DLD1 (cell line): Measurements from ENCODE around the gene RPS6KA2.
"Not testable (repeated sequence)": the region's sequence is repeated elsewhere in the genome, so short reads cannot be mapped to it uniquely, and the experiment has no call there.

Source experiments
- in situ Hi-C: cut with HindIII; loops from 2 replicates; pipeline ENCODE4 v1.10.0; 2017; ENCODE audit warnings: low sequenced_read_pairs

The RPS6KA2 gene

DNA sequence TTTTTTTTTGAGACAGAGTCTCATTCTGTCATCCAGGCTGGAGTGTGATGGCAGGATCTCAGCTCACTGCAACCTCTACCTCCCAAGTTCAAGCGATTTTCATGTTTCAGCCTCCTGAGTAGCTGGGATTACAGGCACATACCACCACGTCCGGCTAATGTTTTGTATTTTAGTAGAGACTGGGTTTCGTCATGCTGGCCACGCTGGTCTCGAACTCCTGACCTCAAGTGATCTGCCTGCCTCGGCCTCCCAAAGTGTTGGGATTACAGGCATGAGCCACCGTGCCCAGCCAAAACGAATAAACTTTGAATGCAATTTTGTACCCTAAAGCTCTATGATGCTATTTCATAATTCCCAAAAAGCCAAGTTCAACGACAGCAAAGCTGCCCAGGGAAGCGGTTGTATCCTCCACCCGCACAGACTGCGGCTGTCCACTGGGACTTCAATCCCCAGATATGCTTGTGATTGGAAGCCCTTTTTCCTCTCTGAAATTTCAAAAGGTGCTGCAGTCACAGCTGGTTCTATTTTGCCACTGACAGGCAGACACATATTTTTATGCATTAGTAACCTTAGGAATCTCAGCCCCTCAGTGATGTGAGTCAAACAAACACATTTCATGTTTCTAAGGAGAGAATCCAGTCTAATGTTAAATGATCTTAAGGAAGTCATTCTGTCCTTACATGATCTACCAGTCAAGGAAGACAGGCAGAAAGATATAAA is 31.8 kb downstream of the RPS6KA2 start:
- in situ Hi-C loops: no loop called here

DNA sequence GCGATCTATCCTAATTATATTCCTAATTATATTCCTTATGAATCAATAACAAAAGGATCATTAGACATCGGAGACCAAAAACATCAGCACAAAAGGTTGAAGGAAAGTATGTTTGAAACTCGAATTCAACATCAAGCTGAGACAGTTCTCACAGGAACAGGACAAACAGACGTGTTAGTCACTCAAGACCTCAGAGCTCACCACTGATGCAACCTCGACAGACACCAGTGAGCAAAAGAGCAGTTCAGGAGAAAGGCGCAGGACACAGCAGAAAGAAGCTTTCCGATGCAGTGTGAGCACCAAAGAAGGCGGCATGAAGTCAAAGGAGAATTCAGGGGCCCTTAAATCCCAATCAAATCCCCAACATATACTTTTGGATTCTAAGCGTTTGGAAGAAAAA is 34.2 kb downstream of the RPS6KA2 start:
- in situ Hi-C loops: no loop called here

DNA sequence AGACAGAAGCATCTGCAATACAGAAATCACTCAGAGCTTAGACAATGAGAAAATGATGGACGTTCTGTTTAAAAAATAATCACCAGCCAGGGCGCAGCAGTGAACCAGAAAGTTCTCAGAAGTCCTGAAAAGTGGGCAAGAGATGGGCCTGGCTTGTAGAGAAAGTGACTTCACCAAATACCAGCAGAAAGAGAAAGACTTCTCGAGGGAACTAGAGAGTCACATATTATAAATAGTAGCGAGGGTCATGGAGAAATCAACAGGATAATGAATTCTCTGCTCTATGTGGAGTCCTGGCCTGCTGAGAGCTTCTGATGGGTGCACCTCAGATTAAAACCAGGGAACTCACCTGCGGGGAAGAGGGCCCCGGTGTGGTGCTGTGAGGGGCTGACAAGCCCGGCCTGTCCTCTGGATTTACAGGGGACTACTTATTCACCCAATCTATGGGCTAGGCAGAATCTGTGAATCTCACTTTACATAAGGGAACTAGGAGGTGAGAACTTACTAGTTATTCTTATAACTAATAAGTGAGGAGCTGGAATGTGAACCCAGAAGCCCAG is 35.0 kb downstream of the RPS6KA2 start:
- in situ Hi-C loops: no loop called here

DNA sequence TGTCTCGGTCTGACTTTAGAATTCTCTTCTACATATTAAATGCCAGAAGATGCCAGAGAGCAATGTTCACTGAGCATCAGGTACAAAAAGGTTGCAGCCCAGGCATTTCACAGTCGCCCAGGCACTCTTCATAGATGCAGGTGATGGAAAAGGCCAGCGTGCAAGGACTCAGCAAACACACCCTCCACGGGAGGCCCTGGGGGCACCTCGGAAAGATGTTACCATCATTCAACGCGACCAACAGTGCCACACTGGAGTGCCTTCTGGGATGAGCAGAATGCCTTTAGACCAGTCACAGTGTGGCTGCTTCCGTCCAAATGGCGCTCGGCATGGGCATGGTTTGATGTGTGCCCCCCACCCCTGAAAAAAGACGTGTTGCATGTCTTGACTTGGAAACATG is 36.0 kb downstream of the RPS6KA2 start:
- in situ Hi-C loops: no loop called here

DNA sequence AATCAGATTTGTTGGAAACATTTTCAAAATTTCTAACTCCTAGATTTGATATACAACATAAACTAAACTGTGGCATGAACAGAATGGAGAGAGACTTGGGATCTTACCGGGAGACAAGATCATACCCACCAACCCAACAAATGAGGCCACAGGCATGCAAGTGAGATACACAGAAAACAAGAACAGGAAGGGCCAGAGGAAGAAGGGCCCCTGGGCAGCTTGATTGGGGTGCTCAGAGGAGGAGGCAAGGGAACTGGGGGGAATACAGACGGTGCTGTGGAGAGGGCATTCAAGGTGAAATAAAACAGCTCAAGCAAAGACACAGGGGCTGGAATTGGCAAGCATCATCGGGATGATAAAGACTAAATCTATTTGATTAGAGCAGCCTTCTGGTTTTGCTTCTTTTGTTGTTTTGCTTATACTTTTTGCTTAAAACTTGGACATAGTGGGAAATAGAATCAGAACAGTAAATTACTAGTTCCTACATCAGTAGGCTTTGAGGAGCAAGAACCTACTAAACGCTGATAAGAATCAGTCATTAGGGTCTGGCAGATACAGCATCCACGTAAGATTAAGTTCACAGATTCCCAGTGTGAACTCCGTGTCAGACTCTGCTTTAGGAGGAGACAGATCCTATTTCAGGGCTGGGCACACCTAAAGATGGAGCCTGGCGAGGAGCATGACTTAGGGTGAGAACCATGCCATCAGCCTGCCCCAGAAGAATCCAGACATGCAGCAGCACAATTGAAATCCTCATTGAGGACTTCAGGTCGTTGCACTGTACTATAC is 37.1 kb downstream of the RPS6KA2 start:
- in situ Hi-C loops: no loop called here

DNA sequence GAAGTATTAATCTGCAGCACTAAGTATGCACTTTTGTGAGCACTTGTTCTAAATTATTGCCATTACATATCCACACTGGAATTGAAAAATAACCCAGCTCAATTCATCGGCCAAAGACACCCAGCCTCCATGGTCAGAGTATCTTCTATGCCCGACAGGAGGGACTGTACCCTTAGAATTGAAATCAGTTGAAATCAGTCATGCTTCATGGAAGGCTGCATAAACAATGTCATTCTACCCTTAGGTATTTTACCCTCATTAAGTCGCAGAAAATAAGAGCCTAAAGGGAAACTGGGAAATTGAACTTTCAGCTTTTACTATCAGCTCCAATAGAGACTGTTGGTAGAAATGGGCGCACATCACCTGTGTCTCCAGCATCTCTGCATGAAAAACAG is 37.7 kb downstream of the RPS6KA2 start:
- in situ Hi-C loops: no loop called here

DNA sequence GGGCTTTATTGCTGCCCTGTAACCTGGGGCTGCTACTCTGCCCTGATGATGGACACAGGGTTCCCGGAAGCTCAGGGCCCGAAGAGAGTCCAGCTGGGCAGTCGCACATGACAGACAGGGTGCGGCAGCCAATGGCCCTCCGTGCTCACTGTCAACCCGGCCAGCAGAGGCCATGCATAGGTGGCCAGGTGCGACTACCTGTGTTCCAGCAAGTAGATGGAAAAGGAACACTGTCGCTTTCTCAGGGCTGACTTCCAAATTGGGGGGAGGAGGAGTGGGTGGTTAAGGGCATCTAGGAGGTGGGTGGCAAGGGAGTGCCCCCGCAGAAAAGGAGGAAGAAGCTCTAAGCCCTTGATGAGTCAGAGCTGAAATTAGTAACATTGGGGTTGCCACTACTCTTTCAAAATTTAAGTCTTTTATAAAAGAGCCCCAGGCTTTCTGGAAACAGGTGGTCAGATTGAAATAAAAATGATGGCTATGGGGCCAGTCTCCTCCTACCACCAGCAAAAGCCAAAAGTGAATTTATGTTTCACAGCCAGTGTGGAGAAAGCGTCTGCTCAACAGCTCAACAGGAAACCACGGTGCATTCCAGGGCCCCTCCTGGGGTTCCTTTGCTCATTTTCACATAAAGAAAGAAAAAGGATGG is 38.2 kb downstream of the RPS6KA2 start:
- in situ Hi-C loops: no loop called here

DNA sequence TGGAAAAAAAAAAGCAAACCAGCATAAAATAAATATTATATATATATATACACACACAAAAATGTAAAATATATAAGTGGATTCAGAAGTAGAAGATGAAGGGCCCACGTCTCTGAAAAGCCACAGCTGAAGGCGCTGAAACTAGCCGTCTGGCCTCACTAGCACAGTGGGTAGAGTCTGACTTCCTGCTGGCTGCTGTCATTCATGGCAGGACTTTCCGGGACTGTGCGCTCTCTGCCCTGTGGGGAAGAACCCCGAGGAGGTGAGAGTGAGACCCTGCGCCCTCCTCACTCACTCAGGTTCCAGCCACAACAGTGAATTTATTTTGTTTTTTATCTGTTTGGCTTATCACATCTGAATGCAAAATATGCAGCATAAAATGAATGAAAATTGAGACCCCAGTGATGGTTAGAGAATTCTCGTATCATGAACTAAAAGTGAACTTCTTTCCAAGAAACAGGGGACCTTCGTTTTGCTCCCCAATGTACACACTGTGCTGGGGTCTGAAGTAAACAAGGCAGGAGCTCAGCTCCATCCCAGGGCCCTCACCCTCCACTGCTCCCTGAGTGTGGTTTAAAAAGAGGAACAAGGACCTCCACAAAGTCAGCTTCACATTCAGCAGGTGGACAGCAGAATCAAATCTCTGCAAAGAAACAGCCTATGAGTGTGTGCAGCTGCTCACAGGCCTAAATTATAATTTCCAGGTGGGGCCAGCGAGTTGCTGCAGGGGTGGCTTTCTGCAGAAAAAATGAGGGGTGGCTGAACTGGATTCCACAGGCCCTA is 39.2 kb downstream of the RPS6KA2 start:
- in situ Hi-C loops: no loop called here

DNA sequence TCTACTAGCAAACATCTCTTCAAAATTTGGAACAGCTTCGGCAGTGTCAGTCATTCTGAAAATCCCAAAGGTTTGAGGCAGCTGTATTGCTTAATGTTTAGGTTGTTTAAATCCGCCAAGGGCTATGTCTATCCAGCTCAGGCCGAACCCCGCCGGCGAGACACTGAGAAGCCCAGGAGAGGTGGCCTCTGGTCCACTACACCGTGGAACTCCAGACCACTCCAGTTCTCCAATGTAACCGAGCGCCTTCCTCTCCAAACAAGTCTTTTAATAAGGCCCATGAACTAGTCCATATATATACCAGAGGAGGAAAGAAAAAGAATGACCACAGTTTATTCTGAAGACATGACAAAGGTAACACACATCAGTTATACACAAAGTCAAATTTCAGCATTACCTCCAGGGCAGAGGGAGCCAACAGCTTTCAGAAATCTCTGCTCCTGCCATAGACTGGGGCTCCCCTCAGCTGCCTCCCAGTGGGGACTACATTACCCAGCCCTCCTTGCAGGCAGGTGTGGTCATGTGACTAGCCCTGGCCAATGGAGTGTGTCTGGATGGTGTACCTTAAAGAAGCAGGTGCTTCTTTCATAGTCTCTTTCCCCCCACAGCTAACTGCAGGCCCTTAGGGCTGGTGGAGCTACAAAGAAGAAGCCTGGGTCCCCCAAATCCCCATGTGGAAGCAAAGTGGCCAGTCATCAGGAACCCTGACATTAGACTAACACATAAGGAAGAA is 40.5 kb downstream of the RPS6KA2 start, which contains the start of gene RAMACL:
Gene RAMACL (minus strand): TSS at position 255 of the 733 bp plus-strand sequence. CDS start 201 bp downstream, at position 54.
- in situ Hi-C loops: no loop called here

DNA sequence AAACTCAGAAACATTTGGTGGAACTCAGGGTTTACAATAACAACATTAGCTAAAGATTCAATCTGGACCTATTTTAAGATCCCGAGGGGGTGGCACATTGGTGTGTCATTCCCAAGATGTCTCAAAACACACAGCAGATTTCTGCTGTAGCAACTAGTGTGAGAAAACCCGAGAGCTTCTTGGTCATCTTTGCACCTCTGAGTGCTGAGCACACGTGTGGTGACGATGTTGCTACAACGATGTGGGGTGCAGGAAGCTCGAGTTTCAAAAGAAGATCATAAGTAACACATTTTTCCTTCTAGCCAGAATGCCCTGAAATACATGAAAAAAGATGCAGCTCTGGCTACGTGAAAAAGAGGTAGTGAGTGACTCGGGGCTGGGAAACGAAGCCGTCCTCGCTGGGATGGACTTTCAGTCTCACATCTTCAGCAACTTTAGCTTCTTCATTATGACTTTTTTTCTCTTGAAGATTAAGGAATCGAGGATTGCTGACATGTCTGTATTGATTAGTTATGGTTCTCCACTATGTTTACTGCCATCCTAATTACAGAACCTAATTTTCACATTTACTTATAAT is 42.1 kb downstream of the RPS6KA2 start:
- in situ Hi-C loops: no loop called here

DNA sequence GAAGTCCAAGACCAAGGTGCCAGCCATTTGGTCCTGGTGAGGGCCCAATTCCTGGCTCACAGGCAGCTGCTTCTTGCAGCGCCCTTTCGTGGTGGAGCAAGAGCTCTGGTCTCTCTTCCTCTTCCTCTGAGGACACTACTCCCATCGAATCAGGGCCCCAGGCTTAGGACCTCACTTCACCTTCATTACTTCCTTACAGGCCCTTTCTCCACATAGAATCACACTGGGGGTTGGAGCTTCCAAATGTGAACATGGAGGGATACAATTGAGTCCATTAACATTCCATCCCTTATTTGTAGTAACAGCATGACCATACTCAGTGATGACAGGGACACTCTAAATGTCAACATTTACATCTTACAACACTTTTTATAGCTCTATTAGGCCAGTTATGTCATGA is 42.9 kb downstream of the RPS6KA2 start:
- in situ Hi-C loops: no loop called here

DNA sequence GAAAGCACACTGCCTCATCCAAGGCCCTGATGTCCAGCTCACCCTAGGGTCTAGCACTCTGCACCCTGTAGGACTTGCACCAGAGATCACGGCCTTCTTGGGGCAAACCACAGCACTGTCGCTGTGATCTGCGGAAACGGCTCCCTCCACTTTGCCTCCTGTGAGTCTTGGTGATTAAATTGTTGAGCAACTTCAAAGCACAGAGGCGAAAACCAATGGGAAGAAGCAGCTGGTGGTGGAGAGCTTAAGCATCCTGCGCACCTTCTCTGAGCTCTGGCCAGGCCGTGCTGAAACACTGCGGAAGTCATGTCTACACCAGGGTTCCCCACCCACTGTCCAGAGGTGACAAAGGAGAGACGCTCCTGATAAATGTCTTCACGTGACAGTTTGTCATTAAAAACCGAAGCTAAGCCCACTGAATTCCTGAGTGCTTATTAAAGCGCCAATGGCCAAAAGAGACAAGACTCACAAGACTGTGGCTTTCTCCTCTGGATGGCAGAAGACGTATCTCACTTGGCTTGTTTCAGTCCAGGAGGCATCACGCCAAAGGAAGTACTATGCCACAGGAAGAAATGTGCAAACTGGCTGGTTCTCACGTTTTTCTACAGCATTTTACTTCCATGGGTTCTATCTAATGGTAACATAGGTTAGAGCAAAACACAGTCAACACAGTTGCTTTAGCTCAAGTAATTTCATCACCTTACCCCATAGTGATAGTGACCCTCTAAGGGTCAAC is 43.7 kb downstream of the RPS6KA2 start:
- in situ Hi-C loops: no loop called here

DNA sequence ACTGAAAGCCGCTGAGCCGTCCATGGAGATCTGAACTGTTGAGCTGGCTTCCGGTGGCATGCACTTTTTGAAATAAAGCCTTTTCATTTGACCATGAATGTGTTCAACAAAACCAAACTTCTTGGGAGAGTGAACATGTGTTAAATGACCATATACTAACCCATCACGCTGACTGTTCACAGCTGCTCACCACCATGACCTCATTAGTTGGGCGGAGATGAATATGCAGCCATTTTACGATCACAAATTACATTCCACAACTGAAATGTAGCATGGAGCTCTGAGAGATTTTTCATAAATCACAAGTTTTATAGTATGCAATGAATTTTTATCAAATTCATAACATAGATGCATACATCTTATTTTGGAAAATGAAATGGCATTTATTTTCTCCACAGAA is 44.8 kb downstream of the RPS6KA2 start:
- in situ Hi-C loops: no loop called here

DNA sequence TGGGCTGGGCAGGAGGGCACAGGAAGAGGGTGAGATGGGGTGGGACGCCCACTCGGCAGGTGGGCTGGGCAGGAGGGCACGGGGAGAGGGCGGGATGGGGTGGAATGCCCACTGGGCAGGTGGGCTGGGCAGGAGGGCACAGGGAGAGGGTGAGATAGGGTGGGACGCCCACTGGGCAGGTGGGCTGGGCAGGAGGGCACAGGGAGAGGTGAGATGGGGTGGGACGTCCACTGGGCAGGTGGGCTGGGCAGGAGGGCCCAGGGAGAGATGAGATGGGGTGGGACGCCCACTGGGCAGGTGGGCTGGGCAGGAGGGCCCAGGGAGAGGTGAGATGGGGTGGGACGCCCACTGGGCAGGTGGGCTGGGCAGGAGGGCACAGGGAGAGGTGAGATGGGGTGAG is 45.2 kb downstream of the RPS6KA2 start:
- in situ Hi-C loops: not testable (repeated sequence)

DNA sequence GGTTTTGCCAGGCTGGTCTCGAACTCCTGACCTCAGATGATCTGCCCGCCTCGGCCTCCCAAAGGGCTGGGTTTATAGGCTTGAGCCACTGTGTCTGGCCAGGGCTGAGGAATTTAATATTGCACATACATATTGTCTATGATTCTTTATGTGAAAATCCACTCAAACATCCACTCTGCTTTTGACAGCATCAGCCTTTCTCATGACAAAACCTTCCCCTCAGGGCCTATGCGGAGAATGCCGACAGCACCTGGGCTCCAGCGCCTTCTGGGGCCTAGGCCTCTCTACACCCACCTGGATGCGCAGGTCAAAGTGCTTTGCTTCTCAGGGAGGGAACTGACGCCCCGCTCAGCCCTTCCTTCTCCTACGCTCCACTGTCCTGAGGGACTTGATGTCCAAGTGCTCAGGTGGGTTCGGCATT is 46.0 kb downstream of the RPS6KA2 start:
- in situ Hi-C loops: no loop called here

DNA sequence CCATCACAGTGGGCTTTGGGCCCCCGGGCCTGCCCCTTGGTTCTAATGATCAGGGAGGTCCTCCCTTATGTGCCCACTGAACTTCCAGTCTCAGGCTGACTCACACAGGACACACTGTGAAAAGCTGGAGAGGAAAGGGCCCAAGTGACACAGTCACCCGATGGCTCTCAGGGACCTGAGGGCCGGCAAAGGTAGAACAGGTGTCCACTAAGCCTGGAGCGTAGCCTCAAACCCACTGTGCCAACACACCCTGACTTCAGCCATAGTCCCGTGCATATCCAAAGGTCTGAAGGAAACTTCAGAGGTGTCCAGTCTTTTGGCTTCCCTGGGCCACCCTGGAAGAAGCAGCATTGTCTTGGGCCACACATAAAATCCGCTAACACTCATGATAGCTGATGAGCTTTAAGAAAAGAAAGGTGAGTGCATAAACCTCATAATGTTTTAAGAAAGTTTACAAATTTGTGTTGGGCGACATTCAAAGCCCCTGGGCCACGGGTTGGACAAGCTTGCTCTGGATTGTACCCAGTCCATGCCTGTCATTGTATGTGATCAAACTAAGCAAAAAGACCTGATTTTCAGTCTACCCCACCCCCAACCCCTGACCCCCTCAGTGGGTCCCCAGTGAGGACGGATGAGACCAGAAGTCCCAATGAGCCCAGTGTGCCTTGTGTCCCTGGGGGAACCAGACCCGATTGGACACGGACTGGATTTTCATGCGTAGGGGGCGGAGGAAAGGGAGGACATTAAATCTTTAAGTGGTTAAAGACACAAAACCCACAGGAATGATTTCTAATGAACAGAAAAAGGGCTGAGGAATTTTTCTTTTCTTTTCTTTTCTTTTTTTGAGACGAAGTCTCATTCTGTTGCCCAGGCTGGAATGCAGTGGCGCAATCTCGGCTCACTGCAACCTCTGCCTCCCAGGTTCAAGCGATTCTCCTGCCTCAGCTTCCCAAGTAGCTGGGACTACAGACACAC is 46.7 kb downstream of the RPS6KA2 start:
- in situ Hi-C loops: no loop called here

DNA sequence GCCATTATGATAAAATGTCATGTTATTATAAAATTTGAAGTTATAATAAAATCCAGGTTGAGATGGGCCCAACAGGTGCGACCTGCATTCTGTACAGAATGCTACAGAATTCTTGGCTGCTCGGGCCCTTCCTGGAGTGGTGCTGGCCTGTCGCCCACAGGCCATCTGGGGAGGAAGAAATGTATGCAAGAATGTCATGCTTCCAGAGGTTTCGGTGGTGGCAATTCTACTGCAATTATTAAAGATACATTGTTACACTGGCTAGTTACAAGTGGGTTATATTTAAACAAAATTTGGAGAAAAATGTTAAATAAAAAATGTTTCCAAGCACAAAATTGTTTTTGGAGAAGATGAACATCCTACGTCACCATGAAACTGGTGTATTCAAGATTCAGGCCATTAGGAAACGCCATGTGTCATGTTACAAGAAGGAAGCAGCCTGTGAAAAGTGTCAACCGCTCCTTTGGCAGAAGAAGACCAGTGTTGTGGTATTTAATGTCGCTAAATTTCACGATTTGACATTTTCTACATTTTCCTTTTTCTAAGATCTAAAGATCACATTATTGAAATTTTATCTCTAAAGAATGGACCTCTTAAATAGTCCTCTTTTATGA is 47.7 kb downstream of the RPS6KA2 start:
- in situ Hi-C loops: no loop called here
